KMS-11 (cell line): Measurements from ENCODE around the gene VPS37B.

Source experiments
- H2AFZ ChIP-seq: fragments of 200-600 bp; sonication (generic); 2 replicates; pipeline ENCODE4 v1.6.1; 2016; ENCODE audit warnings: antibody characterized with exemption, mixed run types, low read depth
- H3K27ac ChIP-seq: fragments of 200-600 bp; sonication (generic); 2 replicates; pipeline ENCODE4 v1.6.1; 2016; ENCODE audit warnings: mild to moderate bottlenecking, mixed run types
- H3K27me3 ChIP-seq: fragments of 200-600 bp; sonication (generic); 2 replicates; pipeline ENCODE4 v1.6.1; 2017; ENCODE audit warnings: mild to moderate bottlenecking, low read depth, mixed run types, moderate library complexity; ENCODE audit not compliant: insufficient read depth
- H3K36me3 ChIP-seq: fragments of 200-600 bp; sonication (generic); 2 replicates; pipeline ENCODE4 v1.6.1; 2017; ENCODE audit warnings: mild to moderate bottlenecking, mixed run types; ENCODE audit not compliant: insufficient read depth
- H3K4me1 ChIP-seq: fragments of 200-600 bp; sonication (generic); 2 replicates; pipeline ENCODE4 v1.6.1; 2016; ENCODE audit warnings: mild to moderate bottlenecking, low read depth, mixed run types; ENCODE audit not compliant: poor library complexity, severe bottlenecking
- H3K4me2 ChIP-seq: fragments of 200-600 bp; sonication (generic); 2 replicates; pipeline ENCODE4 v1.7.0; 2016; ENCODE audit warnings: mild to moderate bottlenecking, mixed run types
- H3K4me3 ChIP-seq: fragments of 200-600 bp; sonication (generic); IDR thresholded peaks from 2 replicates; pipeline ENCODE4 v1.6.1; 2017; ENCODE audit warnings: low read depth, low read length, mixed read lengths; ENCODE audit not compliant: insufficient read depth
- H3K79me2 ChIP-seq: fragments of 200-600 bp; sonication (generic); 2 replicates; pipeline ENCODE4 v1.6.1; 2016; ENCODE audit warnings: low read depth, mixed run types; ENCODE audit not compliant: insufficient read depth
- H3K9ac ChIP-seq: fragments of 200-600 bp; sonication (generic); 2 replicates; pipeline ENCODE4 v1.6.1; 2016; ENCODE audit warnings: mild to moderate bottlenecking, mixed run types
- H4K20me1 ChIP-seq: fragments of 200-600 bp; sonication (generic); 2 replicates; pipeline ENCODE4 v1.6.1; 2016; ENCODE audit warnings: mild to moderate bottlenecking, mixed run types; ENCODE audit not compliant: insufficient read depth
- TF ChIP-seq, protein P1 (sequence below): fragments of 200-600 bp; sonication (generic); conservative IDR thresholded peaks from 2 replicates; pipeline ENCODE4 v1.6.1; 2017; ENCODE audit warnings: low read depth, mild to moderate bottlenecking, antibody characterized with exemption, low read length, moderate library complexity, mixed read lengths

Gene VPS37B

DNA sequence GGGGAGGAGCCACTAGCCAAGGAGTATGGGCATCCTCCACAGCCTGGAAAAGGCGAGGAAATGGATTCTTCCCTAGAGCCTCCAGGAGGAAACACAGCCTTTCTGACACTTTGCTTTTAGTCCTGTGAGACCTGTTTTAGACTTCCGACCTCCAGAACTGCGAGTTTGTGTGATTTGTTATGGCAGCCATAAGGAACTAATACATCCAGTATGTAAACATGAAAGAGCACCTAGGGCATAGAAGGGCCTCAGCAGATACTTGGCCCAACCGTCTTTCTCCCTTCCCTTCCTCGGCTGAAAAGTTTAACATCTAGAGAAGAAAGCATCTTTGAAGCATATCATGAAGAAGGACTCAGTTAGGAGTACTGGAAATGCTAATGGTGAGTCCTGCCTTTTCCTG lies 57.1 kb downstream of the VPS37B start:
- H3K79me2 ChIP-seq: no peaks in the 10 kb centered on the region
- H3K4me1 ChIP-seq: peaks cover 10% of the 10 kb centered on the region
- no peak overlapping the region for H2AFZ ChIP-seq
- no peak overlapping the region for H3K4me2 ChIP-seq
- no peaks in the 10 kb centered on the region for H3K27me3 ChIP-seq
- H3K36me3 ChIP-seq: no peaks in the 10 kb centered on the region
- no peak overlapping the region for H3K27ac ChIP-seq
- TF ChIP-seq, protein P1, sequence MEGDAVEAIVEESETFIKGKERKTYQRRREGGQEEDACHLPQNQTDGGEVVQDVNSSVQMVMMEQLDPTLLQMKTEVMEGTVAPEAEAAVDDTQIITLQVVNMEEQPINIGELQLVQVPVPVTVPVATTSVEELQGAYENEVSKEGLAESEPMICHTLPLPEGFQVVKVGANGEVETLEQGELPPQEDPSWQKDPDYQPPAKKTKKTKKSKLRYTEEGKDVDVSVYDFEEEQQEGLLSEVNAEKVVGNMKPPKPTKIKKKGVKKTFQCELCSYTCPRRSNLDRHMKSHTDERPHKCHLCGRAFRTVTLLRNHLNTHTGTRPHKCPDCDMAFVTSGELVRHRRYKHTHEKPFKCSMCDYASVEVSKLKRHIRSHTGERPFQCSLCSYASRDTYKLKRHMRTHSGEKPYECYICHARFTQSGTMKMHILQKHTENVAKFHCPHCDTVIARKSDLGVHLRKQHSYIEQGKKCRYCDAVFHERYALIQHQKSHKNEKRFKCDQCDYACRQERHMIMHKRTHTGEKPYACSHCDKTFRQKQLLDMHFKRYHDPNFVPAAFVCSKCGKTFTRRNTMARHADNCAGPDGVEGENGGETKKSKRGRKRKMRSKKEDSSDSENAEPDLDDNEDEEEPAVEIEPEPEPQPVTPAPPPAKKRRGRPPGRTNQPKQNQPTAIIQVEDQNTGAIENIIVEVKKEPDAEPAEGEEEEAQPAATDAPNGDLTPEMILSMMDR: no peak
- no peak overlapping the region for H3K4me3 ChIP-seq
- H3K9ac ChIP-seq: no peak overlapping the region
- no peaks in the 10 kb centered on the region for H4K20me1 ChIP-seq

DNA sequence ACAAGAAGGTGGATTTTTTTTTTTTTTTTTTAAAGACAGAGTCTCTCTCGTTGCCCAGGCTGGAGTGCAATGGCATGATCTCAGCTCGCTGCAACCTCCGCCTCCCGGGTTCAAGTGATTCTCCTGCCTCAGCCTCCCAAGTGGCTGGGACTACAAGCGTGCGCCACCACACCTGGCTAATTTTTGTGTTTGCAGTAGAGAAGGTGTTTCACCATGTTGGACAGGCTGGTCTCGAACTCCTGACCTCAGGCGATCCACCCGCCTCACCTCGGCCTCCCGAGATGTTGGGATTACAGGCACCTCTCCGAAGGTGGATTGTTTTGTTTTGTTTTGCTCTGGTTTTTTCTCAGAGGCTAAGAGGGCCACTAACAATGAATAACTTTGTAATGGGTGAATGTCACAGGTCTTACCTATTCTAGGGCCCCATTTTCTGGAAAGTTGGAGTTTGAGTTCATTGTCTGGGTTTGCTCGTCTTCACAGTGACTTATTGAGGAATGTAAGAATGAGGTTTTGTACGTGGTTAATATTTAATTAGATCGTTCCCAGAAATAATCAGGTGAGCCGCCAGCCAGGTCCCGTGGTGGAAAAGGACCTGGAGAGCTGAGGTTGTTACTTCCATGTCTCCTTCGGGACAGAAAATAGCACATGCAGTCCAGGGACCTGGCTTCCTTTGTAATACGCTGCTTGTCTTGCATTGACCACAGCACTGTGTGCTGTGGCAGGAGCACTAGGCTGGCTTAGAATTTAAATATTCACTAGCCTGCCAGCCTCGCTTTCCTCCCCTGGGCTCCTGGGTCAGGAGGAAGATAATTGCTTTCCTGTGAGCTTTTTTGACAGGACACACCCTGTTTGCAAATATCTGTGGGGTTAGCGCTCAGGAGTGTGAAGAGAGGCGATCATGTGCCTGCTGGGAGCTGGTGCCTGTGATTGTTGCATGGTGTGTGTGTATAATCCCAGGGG lies 58.3 kb downstream of the VPS37B start:
- no peaks in the 10 kb centered on the region for H3K36me3 ChIP-seq
- peak overlapping the region; percentile 70; the same call in 1 of the 2 replicates for H3K4me2 ChIP-seq
- no peak overlapping the region for H3K4me3 ChIP-seq
- H4K20me1 ChIP-seq: no peaks in the 10 kb centered on the region
- TF ChIP-seq, protein P1: no peak
- no peak overlapping the region for H3K9ac ChIP-seq
- H3K4me1 ChIP-seq: peaks cover 10% of the 10 kb centered on the region
- H2AFZ ChIP-seq: no peak overlapping the region
- no peak overlapping the region for H3K27ac ChIP-seq
- no peaks in the 10 kb centered on the region for H3K79me2 ChIP-seq
- H3K27me3 ChIP-seq: no peaks in the 10 kb centered on the region

DNA sequence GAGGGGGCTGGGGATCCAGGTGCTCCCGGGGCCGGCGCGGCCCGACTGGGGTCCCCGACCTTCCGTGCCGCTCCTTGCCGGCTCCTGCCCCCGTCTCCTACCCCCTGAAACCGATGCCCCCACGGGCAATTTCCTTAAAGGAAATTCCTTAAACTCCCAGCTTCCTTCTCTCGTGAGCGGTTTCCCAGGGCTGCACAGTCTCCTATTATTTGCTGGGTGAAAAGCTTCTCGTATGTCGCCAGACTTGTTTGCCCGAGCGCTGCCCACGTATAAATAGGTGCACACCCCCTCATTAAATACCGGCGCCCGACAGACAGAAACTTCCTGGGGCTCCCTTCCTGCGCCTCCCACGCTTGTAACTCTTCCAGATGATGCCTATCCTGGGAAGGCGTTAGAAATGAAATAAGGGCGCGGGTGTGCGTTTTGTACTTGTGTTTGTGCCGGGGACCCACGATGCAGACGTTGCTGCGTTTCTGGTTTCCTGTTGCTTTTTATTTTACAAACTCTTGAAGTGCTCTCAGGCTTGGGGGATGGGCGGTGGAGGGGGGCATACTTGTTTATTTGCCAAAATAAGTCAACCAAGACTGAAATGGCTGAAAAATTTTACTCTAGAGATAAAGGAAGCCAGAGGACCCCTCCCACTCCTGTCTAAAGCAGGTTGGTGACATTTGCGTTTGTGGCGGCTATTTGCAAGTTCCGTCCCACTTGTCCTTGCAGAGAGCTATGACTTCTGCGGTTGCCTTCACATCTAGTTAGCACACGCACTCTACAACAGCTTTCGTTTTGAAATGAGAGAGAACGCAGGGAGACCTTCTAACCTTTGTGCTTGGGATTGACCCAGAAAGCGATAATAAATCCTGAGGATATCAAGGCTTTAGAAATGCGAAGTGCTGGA lies 59.6 kb downstream of the VPS37B start:
- Histone ChIP-seq H3K4me2 (peak overlapping the region; percentile 70), H3K79me2 (no peaks in the 10 kb centered on the region), H3K27me3 (no peaks in the 10 kb centered on the region), H3K4me1 (peaks cover 10% of the 10 kb centered on the region), H3K9ac (peak overlapping the region; percentile 9; the same call in 1 of the 2 replicates), H3K27ac (no peak overlapping the region), H3K4me3 (no peak overlapping the region), H4K20me1 (no peaks in the 10 kb centered on the region), H2AFZ (peak overlapping the region; percentile 42; the same call in 1 of the 2 replicates), H3K36me3 (no peaks in the 10 kb centered on the region)
- TF ChIP-seq, protein P1: no peak

DNA sequence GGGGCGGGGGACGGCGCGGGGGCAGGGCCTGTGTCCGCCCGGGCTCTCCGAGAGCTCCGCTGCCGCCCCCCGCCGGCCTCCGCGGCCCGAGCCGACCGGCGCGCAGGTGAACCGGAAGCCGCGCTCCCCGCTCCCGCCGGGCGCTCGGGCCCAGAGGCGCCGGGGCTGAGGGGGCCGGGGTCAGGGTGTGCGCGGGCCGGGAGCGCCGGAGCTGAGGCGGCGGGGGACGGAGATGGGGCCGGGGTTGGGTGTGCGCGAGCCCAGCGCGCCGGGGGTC lies 60.2 kb downstream of the VPS37B start:
- Histone ChIP-seq H3K27ac (no peak overlapping the region), H4K20me1 (no peaks in the 10 kb centered on the region), H3K4me1 (peaks cover 10% of the 10 kb centered on the region), H3K36me3 (no peaks in the 10 kb centered on the region), H3K9ac (no peak overlapping the region), H3K4me3 (no peak overlapping the region), H2AFZ (no peak overlapping the region; the same call in 1 of the 2 replicates), H3K27me3 (no peaks in the 10 kb centered on the region), H3K79me2 (no peaks in the 10 kb centered on the region), H3K4me2 (no peak overlapping the region)
- TF ChIP-seq, protein P1: no peak
